ENCODE measurements around the gene SERPINA10.

The SERPINA10 gene

GRCh38 chr14:94292872-94293577 is at the start of gene SERPINA10:
SERPINA10 (minus strand) TSS chr14:94293268; CDS start chr14:94290593, 2,675 bp downstream.
- DNase-seq, result no peak

GRCh38 chr14:94342334-94342934 is 49.4 kb upstream of the SERPINA10 start:
- DNase-seq, result no peak

GRCh38 chr14:94341656-94342333 is 48.7 kb upstream of the SERPINA10 start:
- no peak for DNase-seq

GRCh38 chr14:94340533-94340932 is 47.5 kb upstream of the SERPINA10 start:
- no peak for DNase-seq

GRCh38 chr14:94338023-94338422 is 45.0 kb upstream of the SERPINA10 start:
- DNase-seq, result no peak

- DNase-seq, result no peak
These were observed 44.2 kb upstream of the SERPINA10 start for GRCh38 chr14:94337274-94337673.

- DNase-seq, result no peak
These were observed 41.8 kb upstream of the SERPINA10 start for GRCh38 chr14:94334872-94335271.

- no peak for DNase-seq
These were observed 39.5 kb upstream of the SERPINA10 start for GRCh38 chr14:94332587-94332986.

- DNase-seq, result no peak
These were observed 39.1 kb upstream of the SERPINA10 start for GRCh38 chr14:94332063-94332583.

- DNase-seq, result no peak
These were observed 38.4 kb upstream of the SERPINA10 start for GRCh38 chr14:94331462-94331861.

- no peak for DNase-seq
These were observed 37.8 kb upstream of the SERPINA10 start for GRCh38 chr14:94330857-94331256.

- no peak for DNase-seq
These were observed 37.4 kb upstream of the SERPINA10 start for GRCh38 chr14:94330432-94330831.

GRCh38 chr14:94329857-94330256 is 36.8 kb upstream of the SERPINA10 start:
- DNase-seq, result no peak

GRCh38 chr14:94328196-94328595 is 35.1 kb upstream of the SERPINA10 start:
- no peak for DNase-seq

GRCh38 chr14:94322648-94323570 is 29.8 kb upstream of the SERPINA10 start, which contains the start of gene SERPINA6:
SERPINA6 (minus strand) TSS chr14:94323336; CDS start chr14:94314648, 8,688 bp downstream.
- no peak for DNase-seq

- DNase-seq, result no peak
These were observed 28.6 kb upstream of the SERPINA10 start for GRCh38 chr14:94321421-94322271.

- DNase-seq, result no peak
These were observed 27.2 kb upstream of the SERPINA10 start for GRCh38 chr14:94320243-94320642.

- no peak for DNase-seq
These were observed 24.2 kb upstream of the SERPINA10 start for GRCh38 chr14:94317259-94317658.

GRCh38 chr14:94316692-94317091 is 23.6 kb upstream of the SERPINA10 start:
- DNase-seq, result no peak

- no peak for DNase-seq
These were observed 21.8 kb upstream of the SERPINA10 start for GRCh38 chr14:94314890-94315289.

GRCh38 chr14:94313991-94314655 is 21.1 kb upstream of the SERPINA10 start:
- DNase-seq, result no peak
